ENCODE measurements around the gene MED9.
"Not testable (repeated sequence)": the region's sequence is repeated elsewhere in the genome, so short reads cannot be mapped to it uniquely, and the experiment has no call there.

The MED9 gene

DNA sequence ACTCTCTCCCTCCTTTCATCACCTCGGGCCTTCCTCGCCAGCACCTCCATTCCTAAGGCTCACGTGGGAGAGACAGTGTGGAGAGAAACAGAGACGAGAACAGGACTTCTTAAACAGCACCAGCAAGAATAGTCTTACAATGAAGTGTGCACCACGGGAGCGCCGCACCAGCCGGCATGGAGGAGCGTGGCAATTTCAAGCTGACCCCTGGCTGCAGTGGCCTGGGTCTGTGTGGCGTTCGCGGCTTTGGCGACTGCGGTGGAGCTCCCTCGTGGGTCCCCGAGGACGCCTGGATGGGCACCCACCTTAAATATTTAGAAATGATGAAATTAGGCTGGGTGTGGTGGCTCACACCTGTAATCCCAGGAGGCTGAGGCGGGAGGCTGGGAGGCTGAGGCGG lies 20.5 kb upstream of the MED9 start:
- no peak for DNase-seq

GRCh38 chr17:17457680-17458079 lies 19.1 kb upstream of the MED9 start:
- DNase-seq: no peak

DNA sequence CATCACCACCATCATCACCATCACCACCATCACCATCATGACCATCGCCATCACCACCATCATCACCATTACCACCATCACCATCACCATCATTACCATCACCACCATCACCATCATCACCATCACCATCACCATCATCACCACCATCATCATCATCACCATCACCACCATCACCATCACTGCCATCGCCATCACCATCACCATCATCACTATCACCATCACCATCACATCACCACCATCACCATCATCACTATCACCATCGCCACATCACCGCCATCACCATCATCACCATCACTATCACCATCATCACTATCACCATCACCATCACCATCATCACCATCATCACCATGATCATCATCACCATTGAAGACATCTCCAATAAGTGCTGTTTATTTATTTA lies 16.8 kb upstream of the MED9 start:
- no peak for DNase-seq

DNA sequence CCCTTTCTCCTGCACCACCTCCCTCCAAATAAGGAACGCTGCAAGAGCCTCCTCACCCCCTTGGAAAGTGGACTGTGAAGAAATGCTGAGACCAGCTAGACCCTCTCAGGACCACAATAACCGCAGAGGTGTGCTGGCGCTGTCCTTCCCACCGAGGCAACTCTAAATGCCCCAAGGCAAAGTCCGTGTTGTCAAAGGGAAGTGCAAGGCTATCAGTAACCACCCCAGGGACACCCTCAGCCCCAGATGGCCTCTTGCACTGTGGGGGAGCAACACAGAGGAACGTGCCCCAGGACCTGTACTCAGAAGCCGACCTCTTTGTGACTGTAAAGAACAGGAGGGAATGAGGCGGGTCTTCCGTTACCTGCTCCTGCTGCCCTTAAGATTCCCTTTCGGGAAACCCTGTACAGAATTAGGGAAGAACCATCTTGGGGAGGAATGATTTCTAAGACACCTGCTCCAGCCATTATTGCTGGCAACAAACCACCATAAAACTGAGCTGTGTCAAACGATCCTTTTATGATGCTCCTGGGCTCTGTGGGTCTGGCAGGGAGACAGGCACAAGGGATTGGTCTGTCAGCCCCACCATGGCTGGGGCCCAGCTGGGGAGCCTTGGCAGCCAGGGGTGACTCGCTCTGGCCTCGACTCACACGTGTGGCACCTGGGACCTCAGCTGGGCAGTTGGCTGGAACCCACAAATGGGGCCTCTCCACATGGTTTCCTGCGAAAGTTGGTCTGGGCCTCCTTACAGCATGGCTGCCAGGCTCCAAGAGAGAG lies 14.6 kb upstream of the MED9 start:
- no peak for DNase-seq

DNA sequence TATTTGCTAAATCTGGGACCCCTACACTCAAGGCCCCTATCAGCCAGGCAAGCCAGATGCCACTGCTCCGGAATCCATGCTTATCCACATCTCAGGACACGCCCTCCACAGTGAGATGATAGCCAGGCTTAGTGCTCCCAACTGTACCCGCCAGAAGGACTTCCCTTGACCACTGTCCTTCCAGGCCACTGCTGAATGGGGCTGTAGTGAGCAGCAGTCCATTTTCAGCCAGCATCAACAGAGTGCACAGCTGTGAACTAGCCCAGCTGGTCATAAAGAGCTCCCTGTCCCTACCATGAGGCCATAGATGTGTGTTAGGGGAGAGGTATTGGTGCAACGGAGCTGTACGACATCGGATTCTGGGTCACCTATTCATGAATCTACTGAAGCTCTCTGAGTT lies 13.0 kb upstream of the MED9 start:
- DNase-seq: no peak

DNA sequence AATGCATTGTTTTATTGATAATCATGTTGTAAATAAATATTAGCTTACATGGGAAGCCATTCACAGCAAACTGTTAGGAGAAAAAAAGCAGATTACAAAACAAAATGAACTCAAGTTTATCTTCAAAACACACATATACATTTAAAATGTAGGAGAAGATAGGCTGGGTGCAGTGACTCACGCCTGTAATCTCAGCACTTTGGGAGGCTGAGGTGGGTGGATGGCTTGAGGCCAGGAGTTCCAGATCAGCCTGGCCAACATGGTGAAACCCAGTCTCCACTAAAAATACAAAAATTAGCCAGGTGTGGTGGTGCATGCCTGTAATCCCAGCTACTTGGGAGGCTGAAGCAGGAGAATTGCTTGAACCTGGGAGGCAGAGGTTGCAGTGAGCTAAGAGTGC lies 10.9 kb upstream of the MED9 start:
- DNase-seq: peak; percentile 30

DNA sequence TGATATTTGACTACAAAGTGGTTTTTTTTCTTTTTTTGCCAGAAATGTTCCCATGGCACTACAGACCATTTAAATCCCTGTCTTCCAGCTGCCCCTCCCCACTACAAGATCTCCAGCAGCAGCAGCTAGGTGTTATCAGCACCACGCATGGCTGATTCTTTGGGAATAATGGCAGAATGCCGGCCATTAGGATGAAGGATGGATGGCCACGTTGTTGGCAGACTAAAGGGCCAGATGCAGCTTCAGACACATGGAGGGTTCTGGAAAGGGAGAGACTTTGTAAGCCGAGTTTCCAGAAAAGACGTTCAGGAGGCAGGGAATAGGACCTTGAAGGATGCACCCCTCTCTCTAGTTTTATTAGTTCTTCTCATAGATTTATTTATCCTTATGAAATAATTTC lies 10.3 kb upstream of the MED9 start:
- no peak for DNase-seq

DNA sequence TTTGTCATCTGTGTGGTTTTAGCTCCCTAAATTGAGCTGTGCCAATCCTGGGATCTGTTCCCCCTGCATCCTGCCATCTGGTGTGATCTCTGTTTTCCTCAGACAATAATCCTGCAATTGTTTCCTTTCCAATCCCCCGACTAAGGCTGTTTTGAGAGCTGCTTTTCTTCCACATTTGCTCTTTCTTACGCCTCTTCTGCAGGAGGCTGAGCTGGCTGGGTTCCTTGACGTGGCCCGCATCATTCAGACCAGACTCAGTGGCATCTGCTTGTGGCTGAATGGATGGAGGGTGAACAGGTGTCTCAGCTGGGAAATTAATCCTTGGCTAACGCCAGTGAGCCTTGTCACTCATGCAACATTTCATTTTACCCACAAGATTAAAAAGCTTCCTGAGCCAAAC lies 9.8 kb upstream of the MED9 start:
- no peak for DNase-seq

GRCh38 chr17:17467720-17468119 lies 9.1 kb upstream of the MED9 start:
- DNase-seq: no peak

GRCh38 chr17:17468217-17469010 lies 8.4 kb upstream of the MED9 start:
- DNase-seq: no peak

GRCh38 chr17:17469358-17469757 lies 7.4 kb upstream of the MED9 start:
- DNase-seq: no peak

- no peak for DNase-seq
These were observed 6.8 kb upstream of the MED9 start for GRCh38 chr17:17469996-17470395.

DNA sequence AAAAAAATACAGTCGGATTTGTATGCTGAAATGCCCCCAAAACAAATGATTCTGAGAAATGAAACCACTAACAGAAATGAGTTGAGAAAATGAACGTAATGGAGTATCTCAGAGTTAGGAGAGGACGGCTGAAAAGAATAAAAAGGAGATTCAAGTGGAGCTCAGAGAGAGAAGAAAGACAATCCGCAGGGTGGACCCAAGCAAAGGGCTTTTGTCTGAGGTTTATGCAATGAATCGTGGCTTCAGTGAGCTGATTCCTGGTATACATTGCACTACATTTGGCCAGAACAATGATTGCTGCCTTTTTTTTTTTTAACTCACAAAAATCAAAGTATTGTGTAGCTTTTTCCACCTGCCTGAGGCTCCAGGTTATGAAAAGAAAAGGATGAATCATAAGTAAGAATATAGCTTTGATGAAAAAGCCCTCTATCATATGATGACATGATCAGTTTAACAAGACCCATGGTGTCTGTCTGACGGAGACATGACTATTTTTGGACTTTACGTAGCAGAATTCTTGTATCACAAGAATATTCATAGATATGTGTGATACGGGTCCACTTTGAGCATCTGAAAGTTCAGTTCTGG lies 4.4 kb upstream of the MED9 start:
- no peak for DNase-seq

GRCh38 chr17:17474341-17474740 lies 2.5 kb upstream of the MED9 start:
- DNase-seq: no peak

DNA sequence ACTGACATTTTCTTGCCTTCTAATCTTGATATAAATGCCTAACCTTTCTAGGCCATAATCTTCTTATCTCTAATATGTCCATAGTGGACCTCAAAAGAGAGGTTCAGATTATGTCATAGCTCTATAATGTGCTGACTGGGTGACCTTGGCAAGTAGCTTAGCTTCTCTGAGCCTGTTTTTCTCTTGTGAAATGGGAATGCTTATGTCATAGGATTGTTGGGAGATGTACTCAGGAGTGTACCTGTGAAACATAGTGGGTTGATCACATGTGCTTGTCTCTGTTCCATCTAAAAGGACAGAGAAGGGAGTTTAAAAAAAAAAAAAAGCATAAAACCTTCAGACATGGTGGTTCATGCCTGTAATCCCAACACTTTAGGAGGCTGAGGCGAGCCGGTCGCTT lies 2.4 kb downstream of the MED9 start:
- DNase-seq: no peak

DNA sequence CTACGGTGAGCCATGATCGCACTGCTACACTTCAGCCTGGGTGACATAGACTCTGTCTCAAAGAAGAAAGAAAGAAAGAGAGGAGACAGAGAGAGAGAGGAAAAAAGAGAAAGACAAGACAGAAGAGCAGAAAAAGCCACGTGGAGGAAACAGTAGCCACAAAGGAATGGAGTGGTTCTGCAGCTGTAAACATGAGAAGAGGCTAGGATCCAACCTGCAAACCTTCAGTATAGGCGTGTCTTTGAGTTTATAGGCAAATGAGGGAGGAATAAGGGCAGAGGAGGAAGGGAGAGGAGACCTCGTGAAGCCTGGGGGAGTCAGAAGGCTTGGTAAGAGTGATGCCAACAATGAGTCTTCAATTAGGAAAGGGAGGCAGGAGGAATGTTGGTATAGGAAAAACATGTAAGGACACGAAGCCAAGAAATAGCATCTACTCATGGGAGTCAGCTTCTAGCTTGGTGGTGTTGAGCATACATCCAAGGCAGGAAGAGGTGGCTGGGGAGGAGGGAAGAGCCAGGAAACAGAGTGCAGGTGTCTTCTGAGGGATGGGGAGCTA lies 3.9 kb downstream of the MED9 start:
- DNase-seq: no peak

DNA sequence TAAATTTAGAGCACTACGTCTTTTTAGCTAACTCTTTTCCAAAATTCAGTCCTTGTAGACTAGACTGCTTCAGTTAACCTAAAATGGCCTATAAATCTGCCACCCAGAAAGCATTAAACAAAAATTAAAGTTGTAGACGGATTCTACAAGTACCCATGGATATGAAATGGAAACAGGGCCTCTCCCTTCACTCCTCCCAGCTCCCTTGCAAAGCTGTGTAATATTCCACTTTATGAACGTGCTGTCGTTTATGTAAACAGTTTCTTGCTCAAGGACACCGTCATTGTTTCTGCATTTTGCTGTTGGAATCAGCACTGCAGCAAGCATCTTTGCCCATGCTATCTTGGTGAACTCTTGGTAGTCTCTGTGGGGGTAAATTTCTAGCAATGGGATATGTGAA lies 5.1 kb downstream of the MED9 start:
- DNase-seq: no peak

GRCh38 chr17:17484451-17484899 lies 7.7 kb downstream of the MED9 start:
- peak; percentile 24 for DNase-seq

GRCh38 chr17:17485420-17485819 lies 8.6 kb downstream of the MED9 start:
- no peak for DNase-seq

DNA sequence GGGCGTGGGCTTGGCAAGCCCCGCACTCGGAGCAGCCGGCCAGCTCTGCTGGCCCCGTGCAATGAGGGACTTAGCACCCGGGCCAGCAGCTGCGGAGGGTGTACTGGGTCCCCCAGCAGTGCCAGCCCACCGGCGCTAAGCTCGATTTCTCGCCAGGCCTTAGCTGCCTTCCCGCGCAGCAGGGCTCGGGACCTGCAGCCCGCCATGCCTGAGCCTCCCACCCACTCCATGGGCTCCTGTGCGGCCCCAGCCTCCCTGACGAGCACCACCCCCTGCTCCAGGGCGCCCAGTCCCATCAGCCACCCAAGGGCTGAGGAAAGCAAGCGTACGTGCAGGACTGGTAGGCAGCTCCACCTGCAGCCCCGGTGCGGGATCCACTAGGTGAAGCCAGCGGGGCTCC lies 9.6 kb downstream of the MED9 start:
- DNase-seq: not testable (repeated sequence)

GRCh38 chr17:17487998-17488397 lies 11.2 kb downstream of the MED9 start:
- no peak for DNase-seq

GRCh38 chr17:17491031-17491471 lies 14.3 kb downstream of the MED9 start:
- no peak for DNase-seq

- no peak for DNase-seq
These were observed 14.8 kb downstream of the MED9 start for GRCh38 chr17:17491546-17491988.

DNA sequence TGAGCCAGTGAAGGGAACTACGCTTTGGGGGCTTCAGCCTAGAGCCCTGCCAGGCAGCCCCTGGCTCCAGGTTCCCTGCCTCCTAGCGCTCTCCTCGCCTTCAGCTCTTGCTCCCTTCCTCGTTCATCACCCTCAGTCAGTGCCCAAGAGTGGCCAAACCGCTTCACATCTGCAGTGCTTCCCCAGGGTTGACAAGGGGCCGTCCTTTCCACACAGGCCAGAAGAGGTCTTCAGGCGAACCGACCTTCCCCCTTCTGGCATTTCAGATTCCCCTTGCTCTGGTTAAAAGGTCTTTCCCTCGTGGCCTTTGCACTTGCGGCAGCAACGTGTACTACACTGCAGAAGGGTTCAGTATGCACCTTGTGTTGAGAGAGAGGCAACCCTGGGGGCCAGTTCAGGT lies 15.3 kb downstream of the MED9 start:
- no peak for DNase-seq

All from hematopoietic multipotent progenitor cell treated with erythropoietin and hydrocortisone succinate and interleukin-3 and kit ligand, for 8 days (in vitro differentiated cells).